Kidney epithelial cell (primary cell): ENCODE measurements around the gene HDDC3. TPM values are rescaled to one million over a fixed set of nuclear protein-coding genes. Genes with fewer than 3 reads are reported as not detected.
A peak's percentile ranks its signal among the peaks of the same experiment; 100 is the strongest.

Experiments
- DNase-seq: peaks from one replicate; pipeline ENCODE4 v3.0.0-alpha.2; 2010; ENCODE audit warnings: low read depth
- H3K27me3 ChIP-seq: 2 replicates; pipeline ENCODE4 v1.6.0; 2011; ENCODE audit warnings: low read length; ENCODE audit not compliant: control insufficient read depth, insufficient read depth
- H3K36me3 ChIP-seq: 2 replicates; pipeline ENCODE4 v1.5.1; 2011; ENCODE audit warnings: low read length; ENCODE audit not compliant: control insufficient read depth, insufficient read depth
- H3K4me3 ChIP-seq: 2 replicates; pipeline ENCODE4 v1.5.1; 2011; ENCODE audit warnings: low read depth, mild to moderate bottlenecking, control low read depth, low read length
- CTCF ChIP-seq: IDR thresholded peaks from 2 replicates; pipeline ENCODE4 v1.5.1; 2011; ENCODE audit warnings: mild to moderate bottlenecking, moderate library complexity, low read length, control low read depth, inconsistent platforms; ENCODE audit not compliant: insufficient read depth, poor library complexity, severe bottlenecking
- total RNA-seq: library from RNA; depleted of rRNA; stranded (reverse); fragments of >200 nt; gene quantifications from 2 replicates; pipeline ENCODE4 v1.2.3, GENCODE V29; 2015

HDDC3 gene
- total RNA-seq, 1 donor from 2014 or later, result 20.0 TPM

GRCh38 chr15:90884719-90885431 is 47.5 kb downstream of the HDDC3 start:
- Histone ChIP-seq H3K36me3 (peaks cover 3% of the 10 kb centered on the region), H3K4me3 (peak overlapping the region; percentile 51), H3K27me3 (no peaks in the 10 kb centered on the region)
- no peak for TF ChIP-seq CTCF
- no peak for DNase-seq

DNA sequence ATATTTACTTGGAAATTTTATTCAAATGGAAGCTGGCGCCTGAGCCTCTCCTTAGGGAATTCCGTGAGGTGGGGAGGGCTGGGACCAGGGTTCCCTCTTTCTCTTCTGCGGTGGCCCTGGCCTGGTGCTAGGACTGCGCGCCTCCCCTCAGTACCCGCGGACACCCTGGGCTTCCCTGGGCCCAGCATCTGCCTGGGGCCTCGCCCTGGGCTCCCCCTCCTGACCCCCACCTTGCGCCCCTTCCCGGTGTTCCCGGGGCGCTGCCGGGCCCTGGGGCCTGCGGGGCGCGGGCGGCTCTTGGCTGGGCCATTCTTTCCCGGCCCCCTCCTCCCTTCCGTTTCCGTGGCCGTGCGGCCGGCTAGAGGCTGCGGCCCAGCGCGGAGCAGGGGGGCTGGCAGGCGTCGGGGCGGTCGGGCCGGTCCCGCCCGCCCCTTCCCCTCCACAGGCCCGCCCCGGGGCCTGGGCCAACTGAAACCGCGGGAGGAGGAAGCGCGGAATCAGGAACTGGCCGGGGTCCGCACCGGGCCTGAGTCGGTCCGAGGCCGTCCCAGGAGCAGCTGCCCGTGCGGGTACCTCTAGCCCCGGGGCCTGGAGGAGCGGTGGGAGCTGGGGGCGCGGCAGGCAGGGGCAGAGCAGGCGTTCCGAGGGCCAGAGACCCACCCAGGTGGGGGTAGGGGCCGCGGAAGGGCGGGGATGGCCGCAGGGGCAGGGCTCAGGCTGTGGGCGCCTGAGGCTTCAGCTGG is 48.2 kb downstream of the HDDC3 start, which contains the start of gene FES:
TSS of gene FES (plus strand) at position 529 of the 743 bp plus-strand sequence. CDS start 542 bp downstream, outside the sequence.
- Histone ChIP-seq H3K27me3 (no peaks in the 10 kb centered on the region), H3K36me3 (peaks cover 3% of the 10 kb centered on the region), H3K4me3 (peak within 1 kb of the TSS; percentile 51)
- DNase-seq, result no peak
- no peak for TF ChIP-seq CTCF

- Histone ChIP-seq H3K36me3 (peaks cover 3% of the 10 kb centered on the region), H3K27me3 (no peaks in the 10 kb centered on the region), H3K4me3 (peak overlapping the region; percentile 51)
- TF ChIP-seq CTCF, result no peak
- no peak for DNase-seq
These were observed 48.8 kb downstream of the HDDC3 start for GRCh38 chr15:90883526-90883975.

- Histone ChIP-seq H3K27me3 (no peaks in the 10 kb centered on the region), H3K36me3 (peaks cover 3% of the 10 kb centered on the region)
- TF ChIP-seq CTCF, result no peak
These were observed 49.4 kb downstream of the HDDC3 start for GRCh38 chr15:90882781-90883525.

DNA sequence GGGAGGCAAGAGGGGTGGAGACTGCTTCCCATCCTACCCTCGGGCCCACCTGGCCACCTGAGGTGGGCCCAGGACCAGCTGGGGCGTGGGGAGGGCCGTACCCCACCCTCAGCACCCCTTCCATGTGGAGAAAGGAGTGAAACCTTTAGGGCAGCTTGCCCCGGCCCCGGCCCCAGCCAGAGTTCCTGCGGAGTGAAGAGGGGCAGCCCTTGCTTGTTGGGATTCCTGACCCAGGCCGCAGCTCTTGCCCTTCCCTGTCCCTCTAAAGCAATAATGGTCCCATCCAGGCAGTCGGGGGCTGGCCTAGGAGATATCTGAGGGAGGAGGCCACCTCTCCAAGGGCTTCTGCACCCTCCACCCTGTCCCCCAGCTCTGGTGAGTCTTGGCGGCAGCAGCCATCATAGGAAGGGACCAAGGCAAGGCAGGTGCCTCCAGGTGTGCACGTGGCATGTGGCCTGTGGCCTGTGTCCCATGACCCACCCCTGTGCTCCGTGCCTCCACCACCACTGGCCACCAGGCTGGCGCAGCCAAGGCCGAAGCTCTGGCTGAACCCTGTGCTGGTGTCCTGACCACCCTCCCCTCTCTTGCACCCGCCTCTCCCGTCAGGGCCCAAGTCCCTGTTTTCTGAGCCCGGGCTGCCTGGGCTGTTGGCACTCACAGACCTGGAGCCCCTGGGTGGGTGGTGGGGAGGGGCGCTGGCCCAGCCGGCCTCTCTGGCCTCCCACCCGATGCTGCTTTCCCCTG is 50.2 kb downstream of the HDDC3 start:
- Histone ChIP-seq H3K4me3 (no peak overlapping the region), H3K36me3 (peaks cover 3% of the 10 kb centered on the region), H3K27me3 (no peaks in the 10 kb centered on the region)
- no peak for DNase-seq
- TF ChIP-seq CTCF, result no peak

More at GRCh38 chr15:90882781-90883525, 49.4 kb downstream of the HDDC3 start:
- no peak for DNase-seq
- H3K4me3 ChIP-seq, result no peak overlapping the region
